GM18951 (cell line): ENCODE data around the gene ENAH.

Experiments
- POLR2A ChIP-seq: IDR thresholded peaks from 4 replicates; pipeline ENCODE4 v1.6.1; 2011; ENCODE audit warnings: mild to moderate bottlenecking; ENCODE audit not compliant: insufficient read length, insufficient read depth; ENCODE audit errors: extremely low read depth
- in situ Hi-C: fragments of 300-500 bp; cut with MboI; formaldehyde crosslinking; loops from one replicate; pipeline ENCODE4 v1.12.0; 2022; ENCODE audit warnings: low sequenced_read_pairs, mixed read lengths, inconsistent platforms; ENCODE audit not compliant: unreplicated experiment

The ENAH gene

GRCh38 chr1:225689882-225690459 is 37.0 kb upstream of the ENAH start:
- in situ Hi-C loops, result no loop called here
- TF ChIP-seq POLR2A, result no peak

- in situ Hi-C loops, result no loop called here
- TF ChIP-seq POLR2A, result no peak
These were observed 35.4 kb upstream of the ENAH start for GRCh38 chr1:225688345-225688744.

DNA sequence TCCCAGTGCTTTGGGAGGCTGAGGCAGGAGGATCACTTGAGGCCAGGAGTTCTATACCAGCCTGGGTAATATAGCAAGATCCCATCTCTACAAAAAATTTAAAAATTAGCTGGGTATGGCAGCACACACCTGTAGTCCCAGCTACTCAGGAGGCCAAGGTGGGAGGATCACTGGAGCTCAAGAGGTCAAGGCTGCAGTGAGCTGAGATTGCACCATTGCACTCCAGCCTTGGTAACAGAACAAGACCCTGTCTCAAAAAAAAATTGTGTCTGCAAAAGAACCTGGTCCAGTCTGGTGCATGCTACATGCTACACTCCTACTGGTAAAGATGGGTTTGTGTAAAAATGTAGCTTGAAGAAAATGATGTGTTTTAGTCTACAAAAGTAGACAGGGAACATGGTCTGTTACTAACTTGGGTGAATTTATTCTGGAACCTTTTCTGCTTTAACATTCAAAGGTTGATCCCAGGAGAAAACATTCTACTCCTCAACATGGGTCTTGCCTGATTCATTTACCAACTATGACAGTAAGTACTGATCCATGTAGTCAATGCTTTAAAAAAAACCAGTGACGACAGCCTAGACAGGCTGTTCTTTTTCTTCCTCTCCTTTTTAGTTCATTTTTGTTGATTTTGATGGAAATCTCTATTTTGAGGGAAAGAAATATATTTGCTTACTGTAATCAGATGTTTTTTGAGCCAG is 32.7 kb upstream of the ENAH start:
- TF ChIP-seq POLR2A, result no peak
- in situ Hi-C loops, result no loop called here

GRCh38 chr1:225684741-225685140 is 31.8 kb upstream of the ENAH start:
- no peak for TF ChIP-seq POLR2A
- in situ Hi-C loops, result no loop called here

GRCh38 chr1:225681231-225681630 is 28.3 kb upstream of the ENAH start:
- TF ChIP-seq POLR2A, result no peak
- in situ Hi-C loops, result no loop called here

GRCh38 chr1:225678545-225678944 is 25.6 kb upstream of the ENAH start:
- in situ Hi-C loops, result no loop called here
- TF ChIP-seq POLR2A, result no peak

DNA sequence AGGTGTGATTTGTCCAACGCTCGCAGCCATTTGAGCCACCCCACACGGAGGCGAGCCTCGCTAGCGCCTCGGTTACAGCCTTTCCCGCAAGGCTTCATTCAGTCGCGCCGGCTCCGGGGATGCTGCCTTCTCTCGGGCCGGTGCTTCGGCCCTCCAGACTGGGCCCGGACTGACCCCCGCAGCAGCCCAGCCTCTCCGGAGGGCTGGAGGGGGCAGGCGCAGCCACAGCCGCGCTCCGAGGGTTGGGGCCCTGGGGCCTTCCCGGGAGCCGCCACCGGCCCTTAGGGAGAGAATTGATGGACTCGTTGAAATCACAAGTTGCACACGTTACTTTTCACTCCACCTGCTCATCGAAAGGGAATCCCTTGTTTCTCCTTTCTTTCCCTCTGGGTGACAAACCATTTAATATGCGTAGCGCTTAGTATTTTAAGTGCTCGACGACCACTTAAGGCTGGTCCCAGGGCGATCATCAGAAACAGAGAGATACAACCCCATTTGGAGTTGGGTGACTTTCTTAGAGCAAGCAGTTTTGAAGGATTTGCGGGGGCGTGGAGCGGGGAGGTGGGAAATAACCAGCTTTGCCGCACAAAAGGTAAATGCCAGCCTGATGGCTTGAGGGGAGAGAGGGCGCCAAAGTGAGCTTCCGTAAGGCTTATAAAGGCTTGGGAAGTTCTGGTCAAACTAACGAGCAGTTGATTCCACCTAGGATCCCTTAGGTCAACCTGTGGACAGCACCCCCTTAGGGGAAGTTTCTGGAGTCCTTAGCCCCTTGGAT is 24.6 kb upstream of the ENAH start:
- in situ Hi-C loops, result no loop called here
- no peak for TF ChIP-seq POLR2A

GRCh38 chr1:225674381-225674780 is 21.5 kb upstream of the ENAH start:
- in situ Hi-C loops, result no loop called here

DNA sequence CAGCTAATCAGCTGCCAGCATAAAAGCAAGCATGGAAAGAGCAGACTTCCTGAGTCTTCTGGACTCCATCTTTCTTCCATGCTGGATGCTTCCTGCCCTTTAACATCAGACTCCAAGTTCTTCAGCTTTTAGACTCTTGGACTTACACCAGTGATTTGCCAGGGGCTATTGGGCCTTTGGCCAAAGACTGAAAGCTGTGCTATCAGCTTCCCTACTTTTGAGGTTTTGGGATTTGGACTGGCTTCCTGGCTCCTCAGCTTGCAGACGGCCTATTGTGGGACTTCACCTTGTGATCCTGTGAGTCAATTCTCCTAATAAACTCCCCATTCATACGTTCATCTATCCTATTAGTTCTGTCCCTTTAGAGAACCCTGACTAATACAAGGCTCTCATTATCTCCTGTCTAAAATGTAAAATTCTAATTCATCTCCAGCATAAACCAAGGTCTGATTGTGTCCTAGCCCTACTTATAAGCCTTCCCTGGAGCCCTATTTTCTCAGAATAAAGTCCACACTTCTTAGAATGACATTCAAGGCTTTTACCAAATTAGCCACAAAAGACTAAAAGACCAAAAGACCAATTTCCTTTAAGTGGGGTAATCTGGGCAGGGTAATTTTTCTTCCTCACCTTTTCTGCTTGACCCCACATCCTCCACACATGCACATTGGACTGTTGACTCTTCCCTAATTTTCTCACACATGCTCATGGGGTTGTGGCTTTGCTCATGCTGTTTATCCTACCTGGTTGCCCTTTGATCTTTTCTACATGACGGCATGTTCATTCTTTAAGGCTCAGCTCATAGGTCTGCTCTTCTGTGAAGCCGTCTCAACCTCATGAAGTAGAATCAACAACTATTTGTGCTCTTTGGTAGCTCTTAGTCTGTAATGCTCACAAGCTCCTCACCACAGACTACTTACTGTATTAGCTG is 18.1 kb upstream of the ENAH start:
- no peak for TF ChIP-seq POLR2A
- in situ Hi-C loops, result no loop called here

More at GRCh38 chr1:225674381-225674780, 21.5 kb upstream of the ENAH start:
- TF ChIP-seq POLR2A, result no peak

DNA sequence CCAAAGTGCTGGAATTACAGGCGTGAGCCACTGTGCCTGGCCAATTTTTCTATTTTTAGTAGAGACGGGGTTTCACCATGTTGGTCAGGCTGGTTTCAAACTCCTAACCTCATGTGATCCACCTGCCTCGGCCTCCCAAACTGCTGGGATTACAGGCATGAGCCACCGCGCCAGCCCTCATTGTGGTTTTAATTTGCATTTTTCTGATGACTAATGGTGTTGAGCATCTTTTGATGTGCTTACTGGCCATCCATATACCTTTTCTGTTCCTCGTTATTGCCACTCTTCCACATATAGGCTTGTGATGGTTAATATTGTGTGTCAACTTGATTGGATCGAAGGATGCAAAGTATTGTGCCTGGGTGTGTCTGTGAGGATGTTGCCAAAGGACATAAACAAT is 17.4 kb upstream of the ENAH start:
- no peak for TF ChIP-seq POLR2A
- in situ Hi-C loops, result no loop called here

GRCh38 chr1:225668222-225668621 is 15.3 kb upstream of the ENAH start:
- in situ Hi-C loops, result no loop called here
- no peak for TF ChIP-seq POLR2A

- in situ Hi-C loops, result no loop called here
- TF ChIP-seq POLR2A, result no peak
These were observed 14.4 kb upstream of the ENAH start for GRCh38 chr1:225667362-225667761.

DNA sequence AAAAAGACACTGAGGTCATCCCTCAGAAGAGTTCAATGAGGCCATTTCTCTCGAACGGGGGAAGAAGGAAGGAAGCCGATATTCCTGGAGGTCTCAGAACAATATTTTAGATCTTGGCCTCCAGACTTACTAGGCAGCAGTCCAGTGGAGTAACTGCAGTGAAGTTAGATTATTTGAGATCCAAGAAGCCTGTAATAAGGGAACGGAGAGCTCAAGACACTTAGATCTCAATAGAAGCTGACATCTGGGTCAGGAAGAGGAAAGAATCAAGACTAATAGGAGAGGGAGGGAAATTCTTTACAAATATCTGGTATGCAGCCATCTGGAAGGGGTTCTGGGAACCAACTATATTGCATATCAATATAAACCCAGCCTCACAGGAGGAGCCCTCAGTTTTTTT is 13.6 kb upstream of the ENAH start:
- in situ Hi-C loops, result no loop called here
- no peak for TF ChIP-seq POLR2A
